Cardiac septum (tissue), 1 donor: Measurements from ENCODE around the gene TIAM2. TPM values are rescaled to one million over a fixed set of nuclear protein-coding genes. Genes with fewer than 3 reads are reported as not detected.
A peak's percentile ranks its signal among the peaks of the same experiment; 100 is the strongest.
"Not testable (repeated sequence)": the region's sequence is repeated elsewhere in the genome, so short reads cannot be mapped to it uniquely, and the experiment has no call there.

Experiments used
- DNase-seq: peaks from one replicate; pipeline ENCODE4 v3.0.0-alpha.2; 2020; ENCODE audit warnings: low spot score
- intact Hi-C: fragments of 100-400 bp; cut with DNase I; formaldehyde crosslinking; loops from one replicate; pipeline ENCODE4 v1.14.0; 2022
- long read RNA-seq: library from polyadenylated mRNA; unstranded; transcript quantifications from one replicate; pipeline ENCODE4 v2.0.0, GENCODE V29; 2021
- total RNA-seq: library from RNA; stranded (reverse); fragmentation: NEBNext Ultra II Directional; extraction: Animal tissue kit (Norgen Biotek cat#: 25700); gene quantifications from one replicate; pipeline ENCODE4 v1.2.1, GENCODE V29; 2021
- donor health status: DM: no; HTN: no; CAD: no.

Gene TIAM2
- 20.1 TPM for total RNA-seq
- long read RNA-seq, partial matches to known transcripts: 4 of 19 reads
- long read RNA-seq, other reads (novel, unspliced or antisense): 14 of 19 reads

DNA sequence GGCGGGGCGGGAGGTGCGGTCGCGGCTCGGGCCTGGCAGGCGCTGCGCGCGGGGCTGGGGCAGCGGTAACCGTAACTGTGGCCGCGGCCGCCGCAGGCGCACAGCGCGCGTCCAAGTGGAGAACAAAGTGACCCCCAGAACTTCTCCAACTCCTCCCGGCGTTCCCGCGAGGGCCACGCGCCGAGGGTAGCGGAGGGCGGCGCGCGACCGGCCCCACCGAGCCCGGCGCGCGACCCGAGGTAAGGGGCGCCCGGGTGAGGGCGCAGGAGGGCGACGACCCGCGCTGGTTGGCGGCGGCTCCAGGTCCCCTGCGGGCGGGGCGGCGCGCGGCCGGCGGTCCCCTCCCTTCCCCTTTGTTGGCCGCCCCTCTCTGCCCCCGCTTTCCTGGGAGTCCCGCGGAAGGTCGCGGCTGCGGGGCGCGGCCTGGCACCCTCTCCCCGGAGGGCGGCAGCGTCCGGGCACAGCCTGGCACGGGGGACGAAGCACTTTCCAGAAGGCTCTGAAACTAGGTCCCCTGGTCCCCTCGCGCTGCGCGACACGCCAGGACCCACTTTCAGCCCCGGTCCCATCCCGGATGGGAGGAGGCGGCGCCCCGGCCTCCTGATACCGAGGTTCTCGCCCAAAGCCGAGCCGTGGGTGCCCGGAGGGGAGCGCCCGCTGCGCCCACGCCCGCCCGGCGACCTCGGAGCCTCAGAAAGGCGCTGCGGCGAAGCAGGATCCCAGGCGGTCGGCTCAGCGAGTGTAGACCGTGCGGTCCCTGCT, at the start of gene TIAM2:
TIAM2 (plus strand) TSS at position 62 of the 762 bp plus-strand sequence. CDS start 133,909 bp downstream, outside the sequence.
- no peak for DNase-seq
- intact Hi-C loops: no loop called here

DNA sequence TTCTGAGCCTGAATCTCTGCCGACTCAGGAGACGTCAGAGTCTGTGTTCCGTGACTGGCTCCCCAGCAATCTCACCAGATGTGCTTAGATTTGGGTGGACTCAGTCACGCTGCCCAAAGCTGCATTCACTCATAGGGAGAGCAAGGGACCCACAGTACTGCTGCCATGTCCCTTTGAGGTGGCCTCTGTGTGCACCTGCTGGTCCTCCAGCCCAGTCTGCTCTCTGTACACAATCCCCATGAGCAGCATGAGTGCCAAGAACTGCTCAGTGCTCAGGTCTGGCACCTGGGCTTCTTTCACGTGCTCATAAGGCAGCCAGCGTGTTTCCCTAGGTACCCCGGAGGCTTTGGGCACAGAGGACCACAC, 44.2 kb upstream of the TIAM2 start:
- no peak for DNase-seq
- intact Hi-C loops: no loop called here

DNA sequence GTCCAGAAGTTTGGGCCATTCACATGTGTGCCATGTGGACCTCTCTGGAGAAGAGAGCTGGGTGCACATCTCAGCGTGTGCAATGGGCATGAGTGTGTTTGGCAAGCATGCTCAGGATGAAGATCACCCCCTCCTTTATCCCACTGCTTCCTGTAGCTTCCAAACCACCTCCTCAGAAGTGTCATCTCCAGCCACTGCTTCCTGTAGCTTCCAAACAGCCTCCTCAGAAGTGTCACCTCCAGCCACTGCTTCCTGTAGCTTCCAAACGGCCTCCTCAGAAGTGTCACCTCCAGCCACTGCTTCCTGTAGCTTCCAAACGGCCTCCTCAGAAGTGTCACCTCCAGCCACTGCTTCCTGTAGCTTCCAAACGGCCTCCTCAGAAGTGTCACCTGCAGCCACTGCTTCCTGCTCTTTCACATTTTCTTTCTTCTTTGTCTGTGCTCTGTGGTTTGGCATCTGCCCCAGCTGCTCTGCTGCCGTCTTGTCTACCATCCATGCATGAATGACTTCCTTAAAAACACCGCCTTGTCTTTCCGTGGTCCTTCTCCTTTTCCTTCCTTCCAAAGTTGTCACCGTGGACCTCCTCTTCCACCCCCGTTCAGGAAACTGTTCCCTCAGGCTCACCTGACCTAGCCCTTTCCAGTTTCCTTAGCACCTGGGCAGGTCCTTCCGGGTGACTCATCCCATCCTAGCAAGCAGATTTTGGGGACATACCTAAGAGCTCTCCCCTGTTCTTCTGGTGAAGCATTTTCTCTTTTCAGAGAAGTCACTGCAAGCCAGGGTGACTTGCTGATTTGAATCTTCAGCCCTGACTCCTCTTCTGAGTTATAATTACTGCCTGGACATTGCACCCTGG, 43.5 kb upstream of the TIAM2 start:
- DNase-seq: no peak
- intact Hi-C loops: no loop called here

DNA sequence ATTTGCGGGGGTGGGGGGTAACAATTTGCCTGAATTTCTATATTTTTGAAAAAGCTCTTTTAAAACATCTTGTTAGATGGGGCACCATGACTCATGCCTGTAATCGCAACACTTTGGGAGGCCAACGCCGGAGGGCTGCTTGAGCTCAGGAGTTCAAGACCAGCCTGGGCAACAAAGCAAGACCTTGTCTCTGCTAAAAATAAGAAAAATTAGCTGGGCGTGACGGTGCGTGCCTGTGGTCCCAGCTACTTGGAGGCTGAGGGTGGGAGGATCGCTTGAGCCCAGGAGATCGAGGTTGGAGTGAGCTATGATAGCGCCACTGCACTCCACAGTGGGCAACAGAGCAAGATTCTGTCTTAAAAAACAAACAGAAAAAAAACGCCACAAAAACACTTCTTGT, 41.5 kb upstream of the TIAM2 start:
- DNase-seq: no peak
- intact Hi-C loops: no loop called here

DNA sequence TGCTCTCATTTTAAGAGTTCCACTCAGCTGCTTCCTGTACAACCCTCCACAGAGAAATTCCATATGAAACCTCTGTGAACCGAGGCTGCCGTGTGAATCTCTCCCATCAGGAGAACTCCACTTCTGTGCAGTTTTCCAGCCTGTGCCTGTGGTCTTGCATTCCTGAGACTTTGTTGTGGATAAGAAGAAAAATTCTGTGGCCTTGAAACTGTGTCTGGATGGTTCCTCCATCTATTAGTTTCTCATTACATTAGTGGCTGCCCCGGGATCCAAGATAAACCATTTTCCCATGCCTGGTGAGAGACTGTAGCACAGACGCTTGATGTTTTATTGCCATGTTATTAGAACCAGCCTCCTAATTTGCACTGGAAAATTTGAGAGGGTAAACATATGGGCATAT, 40.8 kb upstream of the TIAM2 start:
- DNase-seq: no peak
- intact Hi-C loops: no loop called here

DNA sequence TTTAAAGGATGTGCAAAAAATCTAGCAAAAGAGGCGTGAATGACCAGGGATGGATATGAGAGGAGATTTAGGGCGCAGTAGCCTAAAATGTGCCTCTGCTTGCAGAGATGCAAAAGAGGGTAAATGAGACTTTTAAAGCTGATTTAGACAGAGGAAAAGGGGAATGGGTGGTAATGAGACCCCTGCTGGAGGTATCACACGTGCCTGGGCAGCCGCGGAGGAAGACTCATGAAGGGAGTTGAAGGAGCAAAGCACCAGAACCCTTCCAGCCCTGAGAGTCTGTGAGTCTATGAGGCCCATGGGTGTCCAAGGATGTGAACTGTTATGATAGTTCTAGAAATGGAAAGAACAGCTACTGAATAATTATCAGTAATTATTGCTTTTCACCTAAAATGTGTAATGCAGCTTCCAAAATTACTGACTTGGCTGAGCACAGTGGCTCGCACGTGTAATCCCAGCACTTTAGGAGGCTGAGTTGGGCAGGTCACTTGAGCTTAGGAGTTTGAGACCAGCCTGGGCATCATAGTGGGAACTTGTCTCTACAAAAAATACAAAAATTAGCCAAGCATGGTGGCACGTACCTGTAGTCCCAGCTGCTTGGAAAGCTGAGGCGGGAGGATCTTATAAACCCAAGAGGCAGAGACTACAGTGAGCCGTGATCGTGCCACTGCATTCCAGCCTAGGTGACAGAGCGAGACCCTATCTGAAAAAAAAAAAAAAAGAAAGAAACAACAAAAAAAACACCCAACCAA, 38.2 kb upstream of the TIAM2 start:
- DNase-seq: no peak
- intact Hi-C loops: no loop called here

DNA sequence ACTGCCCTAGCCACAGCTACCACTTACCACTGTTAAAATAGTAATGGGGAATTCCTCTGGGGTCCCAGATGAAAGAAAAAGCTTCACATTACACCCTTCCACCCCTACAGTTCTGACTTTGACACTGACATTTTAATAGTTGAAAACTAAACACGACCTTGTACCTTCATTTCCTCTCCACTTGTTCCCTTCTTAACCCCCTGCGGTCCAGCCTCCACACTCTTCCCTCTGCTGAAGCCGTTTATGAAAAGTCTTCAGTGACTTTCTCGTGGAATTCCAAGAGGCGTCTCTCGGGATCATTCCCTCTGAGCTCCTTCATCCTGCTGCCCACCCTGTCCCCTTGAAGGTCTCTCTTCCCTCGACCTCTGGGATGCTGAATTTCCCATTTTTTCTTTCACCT, 36.6 kb upstream of the TIAM2 start:
- intact Hi-C loops: no loop called here

DNA sequence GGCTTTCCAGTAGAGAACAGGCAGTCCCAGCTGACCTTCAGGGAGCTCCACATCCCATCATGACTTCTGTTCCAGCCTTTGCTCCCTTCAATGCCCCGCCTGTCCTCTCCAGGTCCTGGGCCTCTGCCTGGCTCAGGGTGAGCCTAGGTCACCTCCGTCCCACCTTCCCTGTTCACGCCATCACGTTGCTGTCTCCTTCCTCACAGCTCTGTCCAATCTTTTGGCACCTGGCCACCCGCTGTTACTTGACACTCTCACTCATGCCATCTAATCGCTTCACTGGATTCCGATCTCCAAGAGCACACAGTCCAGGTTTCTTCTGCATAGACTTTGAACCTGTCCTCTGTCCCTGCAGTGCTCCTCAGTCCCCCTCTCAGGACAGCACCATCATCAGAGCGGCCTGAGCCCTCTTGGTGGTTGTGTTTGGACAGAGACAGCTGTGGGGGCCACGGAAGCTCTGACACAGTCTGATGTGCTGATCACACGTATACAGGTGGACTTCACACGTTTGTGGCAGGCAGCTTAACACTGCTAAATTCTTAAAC, 34.7 kb upstream of the TIAM2 start:
- DNase-seq: no peak
- intact Hi-C loops: no loop called here

More for the DNA sequence above, 36.6 kb upstream of the TIAM2 start:
- DNase-seq: no peak

DNA sequence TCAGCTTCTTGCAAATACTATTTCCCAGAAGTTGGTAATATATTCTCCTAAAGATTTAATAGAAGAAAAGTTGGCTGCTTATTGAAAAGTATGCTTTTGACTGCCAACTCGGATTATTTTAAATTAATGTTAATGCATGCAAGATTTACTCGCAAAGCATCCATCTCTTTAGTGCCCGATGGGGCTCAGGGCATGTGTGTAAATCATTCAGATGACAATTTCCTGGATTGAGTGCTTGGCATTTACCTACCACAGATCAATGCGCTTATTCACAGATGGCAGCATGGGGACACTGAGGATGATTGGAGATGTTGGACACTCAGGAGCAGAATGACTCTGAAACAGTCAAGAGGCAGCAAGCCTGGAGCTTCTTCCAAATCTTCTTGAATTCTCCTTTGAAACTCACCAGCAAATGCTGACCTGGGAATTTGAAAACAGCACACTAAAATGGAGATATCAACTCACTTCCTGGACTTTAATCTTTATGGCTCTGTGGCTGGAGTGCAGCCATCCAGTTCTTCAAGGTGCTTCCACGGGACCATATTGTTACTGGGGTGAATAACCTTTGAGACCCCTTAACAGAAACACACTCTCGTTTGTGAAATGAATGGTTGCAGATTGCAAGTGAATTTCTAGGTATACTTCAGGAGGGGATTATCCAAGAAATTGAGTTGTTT, 34.1 kb upstream of the TIAM2 start:
- intact Hi-C loops: no loop called here
- no peak for DNase-seq

DNA sequence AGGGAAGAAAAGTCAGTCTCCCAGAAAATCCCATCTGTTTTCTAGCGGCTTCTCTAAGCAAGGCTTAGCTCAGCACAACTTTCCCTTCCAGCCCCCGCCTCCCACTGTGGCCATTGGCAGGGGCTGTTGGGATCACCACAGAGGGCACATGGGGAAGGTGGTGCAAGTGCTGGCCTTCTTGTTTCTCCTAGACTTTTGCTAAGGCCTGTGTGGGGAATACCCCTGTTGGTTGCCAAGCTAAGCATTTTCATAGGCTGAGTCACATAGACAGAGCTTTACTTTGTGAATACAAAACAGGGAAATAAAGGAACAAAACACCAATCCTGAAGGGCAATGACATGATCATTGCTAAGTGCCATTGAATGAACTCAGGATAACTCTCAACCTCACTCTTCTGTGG, 32.4 kb upstream of the TIAM2 start:
- intact Hi-C loops: no loop called here
- no peak for DNase-seq

DNA sequence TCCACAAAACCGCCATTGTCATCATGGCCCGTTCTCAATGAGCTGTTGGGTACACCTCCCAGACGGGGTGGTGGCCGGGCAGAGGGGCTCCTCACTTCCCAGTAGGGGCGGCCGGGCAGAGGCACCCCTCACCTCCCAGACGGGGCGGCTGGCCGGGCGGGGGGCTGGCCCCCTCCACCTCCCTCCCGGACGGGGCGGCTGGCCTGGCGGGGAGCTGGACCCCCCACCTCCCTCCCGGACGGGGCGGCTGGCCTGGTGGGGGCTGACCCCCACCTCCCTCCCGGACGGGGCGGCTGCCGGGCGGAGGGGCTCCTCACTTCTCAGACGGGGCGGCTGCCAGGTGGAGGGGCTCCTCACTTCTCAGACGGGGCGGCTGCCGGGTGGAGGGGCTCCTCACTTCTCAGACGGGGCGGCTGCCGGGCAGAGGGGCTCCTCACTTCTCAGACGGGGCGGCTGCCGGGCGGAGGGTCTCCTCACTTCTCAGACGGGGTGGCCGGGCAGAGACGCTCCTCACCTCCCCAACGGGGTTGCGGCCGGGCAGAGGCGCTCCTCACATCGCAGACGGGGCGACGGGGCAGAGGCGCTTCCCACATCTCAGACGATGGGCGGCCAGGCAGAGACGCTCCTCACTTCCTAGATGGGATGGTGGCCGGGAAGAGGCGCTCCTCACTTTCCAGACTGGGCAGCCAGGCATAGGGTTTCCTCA, 28.9 kb upstream of the TIAM2 start:
- intact Hi-C loops, DNase-seq: not testable (repeated sequence)

DNA sequence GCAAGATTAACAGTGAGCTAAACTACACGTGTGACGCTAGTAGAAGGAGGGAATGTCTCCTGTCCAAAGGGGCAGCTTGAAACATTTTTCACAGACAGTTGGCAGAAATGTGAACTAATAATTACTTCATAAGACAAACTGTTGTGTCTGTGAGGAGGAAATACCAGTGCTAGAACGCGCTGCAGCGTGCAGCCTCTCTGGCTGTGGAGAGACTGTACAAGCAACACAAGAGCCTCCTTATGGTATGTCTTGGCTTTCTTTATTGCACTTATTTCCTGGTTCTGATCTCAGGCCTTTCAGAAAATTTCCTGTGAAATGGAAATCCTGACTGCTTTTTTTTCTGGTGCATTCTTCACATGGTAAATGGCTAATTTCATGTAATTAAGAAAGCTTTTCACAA, 25.3 kb upstream of the TIAM2 start:
- DNase-seq: peak; percentile 46
- intact Hi-C loops: no loop called here

DNA sequence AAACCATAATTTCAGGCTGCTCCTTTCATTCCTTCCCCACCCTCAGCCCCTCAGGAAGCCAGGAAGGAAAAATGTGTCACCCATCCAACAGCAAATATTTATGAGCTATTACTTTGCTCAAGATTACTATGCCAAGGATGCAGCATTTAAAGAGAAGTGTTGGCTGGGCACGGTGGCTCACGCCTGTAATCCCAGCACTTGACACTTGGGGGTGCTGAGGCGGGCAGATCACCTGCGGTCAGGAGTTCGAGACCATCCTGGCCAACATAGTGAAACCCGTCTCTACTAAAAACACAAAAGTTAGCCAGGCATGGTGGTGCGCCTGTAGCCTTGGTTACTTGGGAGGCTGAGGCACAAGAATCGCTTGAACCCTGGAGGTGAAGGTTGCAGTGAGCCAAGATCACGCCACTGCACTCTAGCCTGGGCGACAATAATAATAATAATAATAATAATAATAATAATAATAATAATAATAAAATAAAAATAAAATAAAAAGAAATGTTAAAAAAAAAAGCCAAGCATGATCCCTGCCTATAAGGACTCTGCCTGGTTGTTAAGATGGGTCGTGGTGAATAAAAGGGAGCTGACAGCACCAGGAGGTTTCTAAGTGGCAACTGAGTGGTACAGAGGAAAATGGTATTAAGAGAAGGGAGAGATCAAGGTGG, 20.5 kb upstream of the TIAM2 start:
- DNase-seq: no peak
- intact Hi-C loops: no loop called here

DNA sequence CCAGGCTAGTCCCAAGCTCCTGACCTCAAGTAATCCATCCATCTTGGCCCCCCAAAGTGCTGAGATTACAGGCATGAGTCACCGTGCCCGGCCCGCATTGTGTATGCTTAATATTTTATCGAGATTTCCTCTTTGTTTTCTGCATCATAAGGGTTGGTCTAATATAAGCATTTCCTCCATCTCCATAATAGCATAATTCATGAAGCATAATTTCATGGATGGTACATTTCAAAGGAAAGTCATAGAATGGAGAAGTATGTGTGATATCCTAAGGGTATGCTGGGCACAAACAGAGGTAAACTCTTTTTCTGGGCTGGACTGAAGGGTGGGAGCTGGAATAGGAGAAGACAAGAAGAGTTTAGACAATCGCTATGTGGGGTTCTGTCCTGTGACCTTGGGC, 17.5 kb upstream of the TIAM2 start:
- intact Hi-C loops: no loop called here
- no peak for DNase-seq

DNA sequence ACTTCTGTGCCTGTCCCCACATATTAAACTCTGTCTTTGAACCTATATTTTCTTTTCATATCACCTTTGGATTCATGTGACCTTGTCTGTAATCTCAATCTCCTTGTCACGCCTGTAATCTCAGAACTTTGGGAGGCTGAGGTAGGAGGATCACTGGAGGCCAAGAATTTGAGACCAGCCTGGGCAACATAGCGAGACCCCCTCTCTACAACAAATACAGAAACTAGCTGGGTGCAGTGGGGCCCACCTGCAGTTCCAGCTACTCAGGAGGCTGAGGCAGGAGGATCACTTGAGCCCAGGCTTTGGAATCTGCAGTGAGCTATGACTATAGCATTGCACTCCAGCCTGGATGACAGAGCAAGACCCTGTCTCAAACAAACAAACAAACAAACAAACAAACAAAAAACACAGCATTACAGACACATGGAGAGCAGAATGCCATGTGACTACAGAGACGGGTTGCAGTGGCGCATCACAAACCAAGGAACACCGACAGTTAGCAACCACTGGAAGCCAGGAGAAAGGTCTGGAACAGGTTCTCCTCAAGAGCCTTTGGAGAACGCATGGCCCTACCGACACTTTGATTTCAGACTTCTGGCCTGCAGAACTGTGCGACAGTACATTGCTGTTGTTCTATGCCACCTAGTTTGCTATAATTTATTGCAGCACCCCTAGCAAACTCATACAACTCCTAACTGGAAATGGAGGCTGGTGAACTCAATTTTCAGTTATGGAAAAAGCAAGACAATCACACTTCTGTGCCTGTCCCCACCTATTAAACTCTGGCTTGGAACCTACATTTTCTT, 14.6 kb upstream of the TIAM2 start:
- DNase-seq: no peak
- intact Hi-C loops: no loop called here

DNA sequence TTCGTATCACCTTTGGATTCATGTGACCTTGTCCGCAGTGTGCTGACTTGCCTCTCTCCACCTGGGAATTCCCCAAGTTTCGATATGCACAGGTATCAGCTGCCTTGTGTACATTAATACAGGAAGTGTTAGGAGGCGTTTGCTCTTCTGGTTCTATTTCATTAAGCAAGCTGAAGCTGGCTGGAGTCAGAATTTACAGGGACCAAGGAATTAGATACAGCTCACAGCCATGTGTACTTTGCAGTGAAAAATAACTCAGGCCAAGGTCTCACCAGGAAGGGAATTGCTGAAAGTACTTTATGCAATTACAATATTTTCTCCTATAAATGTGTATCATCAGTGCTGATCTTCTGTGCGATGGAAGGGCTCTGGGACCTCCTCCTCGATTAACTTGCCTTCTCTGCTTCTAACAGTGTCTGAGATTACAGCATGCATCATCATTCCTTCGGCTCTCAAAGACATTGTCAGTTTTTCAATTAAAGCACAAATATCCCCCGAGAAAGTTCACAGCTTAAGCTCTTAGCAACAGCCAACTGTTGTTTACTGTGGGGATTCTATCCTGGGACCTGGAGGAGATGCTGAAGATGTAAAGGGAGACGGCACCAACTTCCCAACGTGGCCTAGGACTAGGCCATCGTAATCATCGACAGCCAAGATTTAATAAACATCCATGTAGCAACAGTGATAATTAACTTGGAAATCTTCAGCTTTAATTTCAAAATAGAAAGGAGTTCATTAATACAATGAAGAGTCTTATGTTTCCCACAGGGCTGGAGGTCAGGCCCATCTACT, 13.8 kb upstream of the TIAM2 start:
- DNase-seq: no peak
- intact Hi-C loops: no loop called here

DNA sequence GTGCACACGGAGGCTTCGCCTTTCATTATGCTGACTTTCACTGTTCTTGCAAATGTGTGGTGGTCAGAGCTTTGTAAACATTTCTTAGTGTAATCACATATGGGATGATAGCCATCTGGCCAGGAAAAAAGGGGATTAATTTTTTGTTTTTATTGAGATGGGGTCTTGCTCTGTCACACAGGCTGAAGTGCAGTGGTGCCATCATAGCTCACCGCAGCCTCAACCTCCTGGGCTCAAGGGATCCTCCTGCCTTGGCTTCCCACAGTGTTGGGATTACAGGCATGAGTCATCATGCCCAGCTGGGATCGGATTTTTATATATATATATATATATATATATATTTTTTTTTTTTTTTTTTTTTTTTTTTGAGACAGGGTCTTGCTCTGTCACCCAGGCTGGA, 11.0 kb upstream of the TIAM2 start:
- DNase-seq: no peak
- intact Hi-C loops: no loop called here
